NCI-H510A treated with DMSO at 0.1 percent for 48 hours (cell line): ENCODE results near the gene FLVCR2.
A peak's percentile ranks its signal among the peaks of the same experiment; 100 is the strongest.

ENCODE experiments used
- DNase-seq: peaks from one replicate; lab custom pipeline; 2025; lab: John Stamatoyannopoulos, UW

The FLVCR2 gene

DNA sequence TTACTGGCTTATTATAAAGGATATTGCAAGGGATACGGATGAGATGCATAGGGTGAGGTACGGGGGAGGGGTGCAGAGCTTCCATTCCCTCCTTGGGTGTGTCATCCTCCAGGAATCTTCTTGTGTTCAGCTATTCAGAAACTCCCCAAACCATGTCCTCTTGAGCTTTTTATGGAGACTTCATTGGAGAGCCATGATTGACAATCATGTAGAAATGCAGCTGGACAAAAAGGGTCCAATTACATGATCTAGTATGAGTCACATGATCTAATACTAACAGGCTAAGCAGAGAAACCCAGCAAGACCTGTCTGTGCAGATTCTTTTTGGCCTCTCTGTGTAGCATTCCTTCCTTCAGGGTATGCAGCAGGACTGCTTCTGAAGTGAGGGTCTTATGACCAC lies 23.9 kb upstream of the FLVCR2 start:
- DNase-seq, result peak; percentile 4

DNA sequence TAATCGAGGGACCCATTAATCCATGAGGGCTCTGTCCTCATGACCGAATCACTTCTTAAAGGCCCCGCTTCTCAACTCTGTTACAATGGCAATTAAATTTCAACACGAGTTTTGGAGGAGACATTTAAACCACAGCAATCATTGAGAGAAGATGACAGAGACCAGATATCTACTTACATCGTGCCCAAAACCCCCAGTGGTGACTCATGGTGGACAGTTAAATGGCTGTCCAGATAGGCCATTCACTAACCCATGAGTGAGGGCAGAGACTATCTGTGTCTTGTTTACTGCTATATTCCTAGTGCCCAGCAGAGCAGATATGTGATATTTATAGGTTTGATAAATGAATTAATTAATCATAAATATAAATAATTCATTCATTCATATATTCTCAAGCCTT lies 20.0 kb upstream of the FLVCR2 start:
- no peak for DNase-seq

- no peak for DNase-seq
Measured at GRCh38 chr14:75559045-75559444, 19.4 kb upstream of the FLVCR2 start.

GRCh38 chr14:75559451-75560222 lies 18.8 kb upstream of the FLVCR2 start:
- DNase-seq, result no peak

DNA sequence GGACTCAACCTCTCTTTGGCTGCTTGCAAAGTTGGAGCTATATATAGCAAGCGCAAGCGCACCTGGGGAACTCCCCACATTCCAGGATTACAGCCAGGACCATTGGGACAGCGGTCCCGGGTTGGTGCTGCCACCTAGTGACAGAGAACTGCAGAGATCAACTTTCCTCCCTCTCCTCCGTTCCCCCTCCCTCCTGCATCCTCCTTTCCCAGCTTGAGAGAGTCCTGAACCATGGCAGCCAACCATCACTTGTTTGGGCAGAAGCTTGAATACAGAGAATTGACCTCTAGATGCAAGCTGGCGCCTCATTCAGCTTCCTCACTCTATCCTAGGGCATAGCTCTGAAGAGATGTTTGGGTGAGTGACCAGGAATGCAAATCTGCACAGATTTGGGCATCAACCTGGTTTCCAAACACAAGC lies 17.4 kb upstream of the FLVCR2 start:
- DNase-seq, result peak; percentile 78

GRCh38 chr14:75562089-75562488 lies 16.3 kb upstream of the FLVCR2 start:
- no peak for DNase-seq

DNA sequence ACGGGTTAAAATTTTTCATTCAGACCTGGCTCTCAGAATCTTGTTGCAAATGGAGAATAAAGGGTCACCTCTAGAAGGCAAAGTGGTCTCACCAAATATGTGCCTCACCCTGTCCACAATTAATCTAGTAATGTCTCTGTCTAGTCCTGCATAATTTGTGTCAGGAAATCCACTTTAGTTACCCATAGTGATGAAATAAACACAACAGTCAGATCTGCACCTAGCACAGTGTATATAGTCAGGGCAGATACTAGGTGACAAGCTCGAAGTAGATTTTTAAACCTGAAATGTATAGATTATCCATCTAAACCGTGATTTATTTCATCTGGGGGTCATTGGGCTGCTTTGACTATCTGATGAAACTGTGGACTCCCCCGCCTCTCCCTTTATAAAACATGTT lies 15.9 kb upstream of the FLVCR2 start:
- no peak for DNase-seq

DNA sequence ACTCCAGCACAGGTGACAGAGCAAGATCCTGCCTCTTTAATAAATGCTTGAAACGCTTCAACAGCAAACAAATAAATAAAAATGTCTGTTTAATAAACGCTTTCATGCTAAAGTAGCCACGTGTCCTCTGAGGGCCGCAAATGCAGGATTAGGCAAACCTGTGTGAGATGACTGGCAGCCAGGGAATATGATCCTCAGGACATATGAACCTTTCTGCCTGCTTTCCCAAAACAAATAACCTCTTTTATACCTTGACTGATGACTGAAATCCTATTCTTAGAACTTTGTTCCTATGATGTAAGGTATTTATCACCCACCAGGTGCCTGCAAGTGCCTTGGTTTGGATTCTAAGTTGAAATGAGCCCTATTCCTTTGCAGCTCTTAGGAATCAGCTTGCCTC lies 14.5 kb upstream of the FLVCR2 start:
- DNase-seq, result peak; percentile 70

GRCh38 chr14:75565056-75565455 lies 13.4 kb upstream of the FLVCR2 start:
- DNase-seq, result no peak

DNA sequence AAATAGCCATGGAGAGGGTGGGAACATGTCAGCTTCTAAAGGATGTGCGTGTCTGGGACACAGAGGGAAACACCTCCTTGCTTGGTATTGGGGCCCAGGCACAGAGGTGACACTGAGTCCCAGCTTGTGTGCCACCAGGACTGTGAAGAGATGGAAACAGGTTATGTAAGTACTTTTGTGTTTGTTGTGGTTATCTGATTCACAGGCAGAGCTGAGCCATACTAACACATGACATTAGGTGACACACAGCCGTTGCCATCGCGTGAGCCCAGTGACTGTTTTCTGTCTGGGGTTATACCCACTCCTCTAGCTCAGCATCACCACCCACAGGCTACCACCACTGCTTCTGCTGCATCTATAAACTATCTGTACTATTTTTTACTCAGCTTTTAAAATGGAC lies 12.1 kb upstream of the FLVCR2 start:
- no peak for DNase-seq

DNA sequence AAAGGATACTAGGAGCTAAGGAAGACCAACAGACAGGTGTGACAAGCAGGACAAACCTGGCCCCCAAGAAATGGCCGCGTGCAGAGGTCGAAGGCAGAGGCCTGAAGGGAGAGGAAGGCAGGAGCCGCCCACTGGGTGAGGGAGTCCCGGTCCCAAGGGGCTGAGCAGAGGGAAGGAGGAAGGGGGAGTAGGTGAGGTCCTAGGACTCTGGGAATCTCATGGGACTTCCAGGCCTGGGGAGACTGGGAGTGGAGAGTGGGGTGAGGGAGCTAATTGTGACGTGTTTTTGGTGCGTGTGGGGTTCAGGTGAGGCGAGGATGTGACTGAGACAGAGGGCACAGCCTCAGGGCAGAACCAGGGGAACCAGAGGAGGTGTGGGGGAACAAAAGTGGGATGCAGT lies 11.7 kb upstream of the FLVCR2 start:
- no peak for DNase-seq

GRCh38 chr14:75568140-75568539 lies 10.3 kb upstream of the FLVCR2 start:
- DNase-seq, result no peak

- no peak for DNase-seq
Measured at GRCh38 chr14:75568791-75569190, 9.6 kb upstream of the FLVCR2 start.

DNA sequence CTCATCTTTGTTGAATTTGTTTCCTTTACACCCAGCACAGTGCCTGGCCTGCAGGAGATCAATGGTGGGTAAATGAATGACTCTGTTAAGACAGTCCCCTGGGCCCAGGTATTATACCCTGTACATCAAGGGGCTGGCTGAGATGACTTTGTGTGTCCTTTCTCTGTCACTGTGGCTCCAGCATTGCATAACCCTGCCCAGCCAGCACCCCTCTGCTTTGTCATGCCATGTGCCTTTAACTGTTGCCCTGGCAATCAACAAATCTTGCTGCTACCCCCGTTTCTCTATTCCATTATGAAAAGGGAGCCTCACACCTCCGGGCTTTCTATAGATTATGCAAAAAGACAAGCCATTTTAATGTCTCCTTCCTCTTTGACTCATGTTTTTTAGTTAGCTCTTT lies 7.6 kb upstream of the FLVCR2 start:
- DNase-seq, result no peak

DNA sequence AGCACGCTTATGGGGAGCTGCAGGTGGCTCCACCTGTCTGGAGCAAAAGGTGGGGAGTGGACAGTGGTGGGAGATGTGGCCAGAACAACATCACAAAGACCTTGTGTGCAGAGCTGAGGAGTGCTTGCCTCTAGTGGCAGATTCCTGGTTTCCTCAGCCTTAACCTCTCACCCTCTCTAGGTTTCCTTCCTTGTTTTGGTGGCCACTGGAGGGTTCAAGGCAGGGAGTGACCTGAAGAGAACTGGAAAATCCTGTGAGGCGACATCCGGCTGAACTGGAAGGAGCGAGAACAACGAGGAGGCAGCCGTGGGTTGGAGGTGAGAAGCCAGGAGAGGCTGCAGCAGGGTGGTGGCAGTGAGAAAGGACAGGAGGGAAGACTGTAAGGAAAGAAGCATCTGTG lies 6.3 kb upstream of the FLVCR2 start:
- no peak for DNase-seq

- no peak for DNase-seq
Measured at GRCh38 chr14:75577090-75577489, 1.3 kb upstream of the FLVCR2 start.

DNA sequence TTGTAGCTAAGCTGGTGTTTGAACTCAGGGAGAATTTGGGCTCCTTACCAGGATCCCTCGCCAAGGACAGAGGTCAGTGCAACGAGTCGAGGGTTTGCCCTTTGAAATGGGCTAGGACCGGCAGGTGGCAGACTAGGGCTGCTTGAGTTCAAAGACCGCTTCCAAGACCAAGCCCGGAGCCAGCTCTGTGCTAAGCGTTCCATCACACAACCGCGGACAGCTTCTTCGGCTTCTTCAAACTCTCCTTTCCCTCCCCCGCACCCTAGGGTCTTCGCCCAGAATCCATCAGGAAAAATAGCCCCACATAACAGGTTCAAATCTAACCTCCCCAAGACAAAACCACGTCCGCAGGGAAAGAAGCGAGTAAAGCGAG lies 705 bp upstream of the FLVCR2 start:
- peak; percentile 77 for DNase-seq

GRCh38 chr14:75578786-75579337 lies 442 bp downstream of the FLVCR2 start:
- DNase-seq, result no peak

DNA sequence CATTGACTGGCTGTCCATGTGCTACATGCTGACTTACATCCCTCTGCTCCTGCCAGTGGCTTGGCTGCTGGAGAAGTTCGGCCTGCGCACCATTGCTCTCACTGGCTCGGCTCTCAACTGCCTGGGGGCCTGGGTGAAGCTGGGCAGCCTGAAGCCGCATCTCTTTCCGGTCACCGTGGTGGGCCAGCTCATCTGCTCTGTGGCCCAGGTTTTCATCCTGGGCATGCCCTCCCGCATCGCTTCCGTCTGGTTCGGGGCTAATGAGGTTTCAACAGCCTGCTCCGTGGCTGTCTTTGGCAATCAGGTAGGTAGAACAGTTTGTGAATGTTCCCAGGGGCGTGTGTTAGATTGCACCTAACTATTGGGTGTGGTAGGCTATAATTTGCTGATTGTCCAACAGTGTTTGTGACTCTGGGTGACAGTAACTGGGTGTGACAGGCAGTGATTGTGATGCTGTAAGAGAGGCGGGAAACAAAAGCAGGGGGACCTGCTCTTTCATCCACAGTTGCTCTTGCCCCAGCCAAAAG lies 981 bp downstream of the FLVCR2 start:
- DNase-seq, result no peak

DNA sequence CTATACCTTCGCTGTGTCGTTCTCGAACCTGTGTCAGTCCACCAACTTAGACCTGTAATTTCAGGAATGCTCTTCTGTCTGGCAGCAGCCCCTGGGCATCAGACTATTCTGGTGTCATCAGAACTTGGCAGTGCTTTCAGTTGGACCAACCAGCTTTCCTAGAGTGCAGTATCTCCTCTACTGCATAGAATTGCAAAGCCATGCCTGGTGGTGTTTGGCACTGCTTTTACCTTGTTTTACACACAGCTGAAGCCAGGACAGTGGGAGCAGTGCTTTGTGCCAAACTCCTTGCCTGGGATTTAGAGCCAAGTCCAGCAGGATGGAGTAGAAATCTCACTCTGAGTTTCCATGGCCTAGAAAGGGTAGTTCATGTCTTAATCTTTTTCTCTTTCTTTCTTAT lies 1.5 kb downstream of the FLVCR2 start:
- no peak for DNase-seq

DNA sequence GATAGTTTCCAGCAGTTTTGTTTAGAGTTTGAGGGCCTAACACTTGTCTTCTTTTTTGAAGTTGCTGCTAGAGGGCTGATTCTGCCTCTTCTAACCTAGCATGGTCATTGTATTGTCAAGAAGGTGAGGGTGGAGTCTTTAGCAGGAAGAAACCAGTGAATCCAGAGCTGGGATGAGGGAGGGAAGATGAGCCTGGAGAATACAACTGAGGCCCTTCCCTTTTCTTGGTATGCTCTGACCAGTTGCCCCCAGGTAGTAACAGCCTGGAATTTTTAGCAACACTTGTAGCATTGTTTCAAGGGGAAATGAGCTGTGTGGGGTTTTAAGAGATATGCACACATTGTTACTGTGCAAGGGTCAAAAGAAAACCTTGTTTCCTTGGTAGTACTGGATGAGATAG lies 9.0 kb downstream of the FLVCR2 start:
- no peak for DNase-seq

DNA sequence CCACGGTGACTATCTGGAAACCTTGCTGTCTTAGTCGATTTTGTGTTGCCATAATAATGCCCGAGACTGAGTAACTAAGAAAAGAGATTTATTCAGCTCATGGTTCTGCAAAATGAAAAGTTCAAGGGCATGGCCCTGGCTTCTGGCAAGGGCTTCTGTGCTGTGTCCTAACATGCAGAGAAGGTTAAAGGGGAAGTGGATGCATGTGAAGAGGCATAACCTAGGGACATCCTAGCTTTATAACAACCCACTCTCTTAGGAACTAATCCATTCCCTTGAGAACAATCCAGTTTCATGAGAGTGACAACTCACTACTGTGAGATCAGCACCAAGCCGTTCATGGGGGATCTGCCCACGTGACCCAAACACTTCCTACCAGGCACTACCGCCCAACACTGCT lies 11.5 kb downstream of the FLVCR2 start:
- DNase-seq, result no peak

- no peak for DNase-seq
Measured at GRCh38 chr14:75591331-75591946, 13.0 kb downstream of the FLVCR2 start.
